ENCODE measurements around the gene PTPRCAP. TPM values are rescaled to one million over a fixed set of nuclear protein-coding genes. Genes with fewer than 3 reads are reported as not detected.

Gene PTPRCAP
- total RNA-seq, 4 donors from 2014 or later: 5.6 to 7.2 (median 6.4) TPM

DNA sequence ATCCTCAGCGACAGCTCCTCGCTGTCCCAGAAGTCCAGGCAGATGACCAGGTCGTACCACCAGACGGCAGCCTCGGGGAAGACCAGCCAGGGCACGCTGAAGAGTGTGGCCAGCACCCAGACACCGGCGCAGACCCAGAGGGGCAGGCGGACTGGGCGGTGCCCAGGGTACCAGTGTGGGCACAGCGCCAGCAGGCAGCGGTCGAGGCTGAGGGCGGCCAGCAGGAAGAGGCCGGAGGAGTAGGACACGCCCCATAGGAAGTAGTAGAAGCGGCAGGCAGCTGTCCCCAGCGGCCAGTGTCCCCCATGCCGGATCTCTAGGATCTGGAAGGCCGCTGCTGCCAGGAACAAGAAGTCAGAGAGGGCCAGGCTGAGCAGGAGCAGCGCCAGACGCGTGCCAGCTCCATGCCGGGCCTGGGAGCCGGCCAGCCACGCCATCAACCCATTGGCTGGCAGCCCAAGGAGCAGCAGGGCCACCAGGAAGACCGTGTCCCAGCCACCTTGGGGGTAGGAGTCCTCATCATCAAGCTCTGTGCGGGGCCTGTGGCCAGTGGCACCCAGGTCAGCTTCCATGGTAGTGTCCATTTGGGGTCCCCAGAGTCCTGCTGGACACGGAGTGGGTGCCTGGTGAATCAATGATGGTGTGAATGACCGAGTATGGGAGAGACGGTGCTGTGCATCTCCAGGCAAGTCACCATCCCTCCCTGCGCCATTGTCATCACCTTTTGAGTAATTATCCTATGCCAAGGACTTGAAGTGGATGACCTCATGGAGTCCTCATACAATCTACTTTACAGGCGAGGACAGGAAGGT is 14.9 kb upstream of the PTPRCAP start, which contains the start of gene GPR152:
TSS of gene GPR152 (minus strand) at position 589 of the 812 bp plus-strand sequence. CDS start at position 584, 5 bp downstream.
- DNase-seq: no peak
- peak within 1 kb of the TSS in 1 of 3 donors; percentile 36 for H3K27ac ChIP-seq
- H3K4me1 ChIP-seq: no peaks in the 10 kb centered on the region
- TF ChIP-seq, protein P1, sequence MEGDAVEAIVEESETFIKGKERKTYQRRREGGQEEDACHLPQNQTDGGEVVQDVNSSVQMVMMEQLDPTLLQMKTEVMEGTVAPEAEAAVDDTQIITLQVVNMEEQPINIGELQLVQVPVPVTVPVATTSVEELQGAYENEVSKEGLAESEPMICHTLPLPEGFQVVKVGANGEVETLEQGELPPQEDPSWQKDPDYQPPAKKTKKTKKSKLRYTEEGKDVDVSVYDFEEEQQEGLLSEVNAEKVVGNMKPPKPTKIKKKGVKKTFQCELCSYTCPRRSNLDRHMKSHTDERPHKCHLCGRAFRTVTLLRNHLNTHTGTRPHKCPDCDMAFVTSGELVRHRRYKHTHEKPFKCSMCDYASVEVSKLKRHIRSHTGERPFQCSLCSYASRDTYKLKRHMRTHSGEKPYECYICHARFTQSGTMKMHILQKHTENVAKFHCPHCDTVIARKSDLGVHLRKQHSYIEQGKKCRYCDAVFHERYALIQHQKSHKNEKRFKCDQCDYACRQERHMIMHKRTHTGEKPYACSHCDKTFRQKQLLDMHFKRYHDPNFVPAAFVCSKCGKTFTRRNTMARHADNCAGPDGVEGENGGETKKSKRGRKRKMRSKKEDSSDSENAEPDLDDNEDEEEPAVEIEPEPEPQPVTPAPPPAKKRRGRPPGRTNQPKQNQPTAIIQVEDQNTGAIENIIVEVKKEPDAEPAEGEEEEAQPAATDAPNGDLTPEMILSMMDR (IDR thresholded peaks at IDR 0.05): no peak
- no peak for TF ChIP-seq POLR2A (IDR thresholded peaks at IDR 0.05)
- intact Hi-C loops (cut with DNase I): no loop called here
- H3K27me3 ChIP-seq: no peaks in the 10 kb centered on the region
- H3K4me3 ChIP-seq (replicated peaks in 1 of 3): no peak within 1 kb of the TSS
- H3K36me3 ChIP-seq: no peaks in the 10 kb centered on the region
- WGBS, 2 donors: 85 to 88% methylated on average over 12 to 14 of the region's 33 CpGs
- H3K9me3 ChIP-seq: no peaks in the 10 kb centered on the region

DNA sequence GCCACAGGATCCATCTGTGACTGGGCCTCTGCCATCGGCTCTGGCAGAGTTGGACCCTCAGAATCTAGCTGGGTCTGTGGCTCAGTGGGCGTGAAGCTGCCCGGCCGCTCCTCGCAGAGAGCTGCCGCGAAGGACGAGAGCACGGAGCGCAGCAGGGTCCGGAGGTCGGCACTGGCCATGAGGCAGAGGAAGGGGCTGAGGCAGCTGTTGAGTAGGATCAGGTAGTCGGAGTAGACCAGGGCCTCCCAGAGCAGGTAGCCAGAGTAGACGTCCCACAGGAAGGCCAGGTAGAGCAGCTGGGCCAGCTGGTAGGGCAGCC is 14.1 kb upstream of the PTPRCAP start:
- no peaks in the 10 kb centered on the region for H3K9me3 ChIP-seq
- no peak overlapping the region for H3K4me3 ChIP-seq (replicated peaks in 1 of 3)
- WGBS, 2 donors: 93 to 95% methylated on average over 14 of the region's 14 CpGs
- intact Hi-C loops (cut with DNase I): no loop called here
- no peaks in the 10 kb centered on the region for H3K4me1 ChIP-seq
- TF ChIP-seq, protein P1 (IDR thresholded peaks at IDR 0.05): no peak
- no peak for TF ChIP-seq POLR2A (IDR thresholded peaks at IDR 0.05)
- no peaks in the 10 kb centered on the region for H3K27me3 ChIP-seq
- peak overlapping the region in 1 of 3 donors; percentile 36 for H3K27ac ChIP-seq
- DNase-seq: no peak
- H3K36me3 ChIP-seq: no peaks in the 10 kb centered on the region

DNA sequence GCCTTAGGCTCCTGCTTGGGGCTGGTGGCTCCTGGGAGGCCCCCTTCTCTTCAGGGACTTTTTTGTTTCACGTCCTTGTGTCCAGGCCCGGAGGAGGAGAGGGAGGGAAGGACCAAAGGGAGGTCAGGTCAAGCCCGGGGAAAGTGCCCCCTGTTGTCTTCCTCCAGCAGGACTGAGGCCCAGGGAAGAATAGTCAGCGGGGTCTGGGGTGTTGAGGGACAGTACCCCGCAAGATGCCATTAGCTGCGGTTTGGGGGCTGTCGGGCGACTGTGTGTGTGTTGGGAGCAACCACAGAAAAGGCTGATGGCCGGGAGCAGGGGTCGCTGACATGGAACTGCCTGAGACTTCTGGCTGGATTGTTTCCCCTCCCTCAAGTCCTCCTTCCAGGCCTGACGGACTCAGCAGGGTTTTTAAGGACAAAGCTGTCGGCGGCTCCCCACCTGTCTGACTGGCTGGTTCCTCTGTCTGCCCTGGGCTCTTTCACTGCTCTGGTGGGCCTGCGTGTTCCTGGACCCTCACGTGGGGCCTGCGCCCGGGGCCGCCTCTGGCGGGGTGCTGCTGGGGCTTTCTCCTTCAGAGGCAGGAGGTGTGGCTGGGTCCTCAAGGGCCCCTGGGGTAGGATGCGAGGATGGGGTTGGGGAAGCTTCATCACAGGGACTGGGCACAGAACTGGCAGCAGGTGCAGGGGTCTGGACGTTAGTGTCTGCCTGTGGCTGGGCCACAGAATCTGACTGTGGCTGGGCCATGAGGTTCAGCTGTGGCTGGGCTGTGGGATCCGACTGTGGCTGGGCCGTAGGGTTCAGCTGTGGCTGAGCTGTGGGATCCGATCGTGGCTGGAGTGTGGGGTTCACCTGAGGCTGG is 13.5 kb upstream of the PTPRCAP start:
- WGBS, 2 donors: 83% methylated on average over 19 to 24 of the region's 25 CpGs
- no peaks in the 10 kb centered on the region for H3K27me3 ChIP-seq
- H3K9me3 ChIP-seq: no peaks in the 10 kb centered on the region
- no peak for TF ChIP-seq POLR2A (IDR thresholded peaks at IDR 0.05)
- TF ChIP-seq, protein P1 (IDR thresholded peaks at IDR 0.05): no peak
- H3K4me1 ChIP-seq: no peaks in the 10 kb centered on the region
- no peak for DNase-seq
- no peak overlapping the region for H3K4me3 ChIP-seq (replicated peaks in 1 of 3)
- no peaks in the 10 kb centered on the region for H3K36me3 ChIP-seq
- no peak overlapping the region for H3K27ac ChIP-seq
- intact Hi-C loops (cut with DNase I): no loop called here

DNA sequence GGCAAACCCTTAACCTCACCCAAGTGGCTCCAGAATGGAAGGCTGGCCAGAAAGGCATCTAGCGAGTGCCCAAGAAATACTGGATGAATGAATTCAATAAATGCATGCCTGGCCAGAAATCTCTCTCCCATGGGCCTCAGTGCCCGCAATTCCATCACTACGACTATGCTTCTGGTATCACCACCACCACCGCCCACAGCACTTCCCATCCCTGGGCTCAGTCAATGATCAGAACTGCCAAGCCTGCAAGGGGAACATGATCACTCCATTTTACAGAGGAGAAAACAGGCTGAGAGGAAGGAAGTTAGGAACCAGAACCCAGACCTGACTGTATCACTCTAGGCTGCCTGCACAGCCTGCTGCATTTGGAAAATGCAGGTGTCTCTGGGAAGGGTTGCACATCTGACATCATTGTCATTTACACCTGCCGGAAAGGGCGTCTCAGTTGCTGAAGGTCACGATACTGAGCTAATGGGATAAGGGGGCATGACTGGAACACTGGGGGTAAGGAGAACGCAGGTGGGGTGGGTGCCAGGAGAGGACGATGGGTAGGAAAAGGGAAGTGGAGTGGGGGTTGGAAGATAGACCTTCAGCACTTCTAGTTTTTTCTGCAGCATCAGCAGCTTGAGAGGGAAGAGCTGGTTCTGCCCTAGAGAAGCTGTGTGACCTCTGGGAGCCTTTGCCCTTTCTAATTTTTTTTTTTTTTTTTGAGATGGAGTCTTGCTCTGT is 11.8 kb upstream of the PTPRCAP start:
- intact Hi-C loops (cut with DNase I): no loop called here
- Histone ChIP-seq H3K4me1 (peaks cover 1 to 4% of the 10 kb centered on the region in 2 donors), H3K9me3 (no peaks in the 10 kb centered on the region), H3K36me3 (no peaks in the 10 kb centered on the region), H3K4me3 (replicated peaks in 1 of 3) (no peak overlapping the region), H3K27me3 (no peaks in the 10 kb centered on the region), H3K27ac (no peak overlapping the region)
- no peak for DNase-seq
- 77 to 89% methylated on average over 9 of the region's 9 CpGs for WGBS, 2 donors
- TF ChIP-seq, protein P1 (IDR thresholded peaks at IDR 0.05): no peak
- no peak for TF ChIP-seq POLR2A (IDR thresholded peaks at IDR 0.05)
